Esophagus squamous epithelium (tissue), 4 donors: Measurements from ENCODE around the gene RUFY4.

Experiments
- POLR2A ChIP-seq, 4 donors: fragments of 450-650 bp; IDR thresholded peaks; one replicate each; pipeline ENCODE4 v1.6.1; 2017; ENCODE audit warnings: antibody characterized with exemption in 4 of 4, mild to moderate bottlenecking in 4 of 4, moderate library complexity in 3 of 4
- TF ChIP-seq, protein P1 (sequence below), 6 experiments: fragments of 450-650 bp in 4 of 6; fragments of 200-600 bp in 2 of 6; sonication (generic) in 2 of 6; IDR thresholded peaks; one replicate each; pipeline ENCODE4 v1.5.1; 2016 to 2019; ENCODE audit warnings: antibody characterized with exemption in 6 of 6, mild to moderate bottlenecking in 4 of 6, moderate library complexity in 4 of 6

DNA sequence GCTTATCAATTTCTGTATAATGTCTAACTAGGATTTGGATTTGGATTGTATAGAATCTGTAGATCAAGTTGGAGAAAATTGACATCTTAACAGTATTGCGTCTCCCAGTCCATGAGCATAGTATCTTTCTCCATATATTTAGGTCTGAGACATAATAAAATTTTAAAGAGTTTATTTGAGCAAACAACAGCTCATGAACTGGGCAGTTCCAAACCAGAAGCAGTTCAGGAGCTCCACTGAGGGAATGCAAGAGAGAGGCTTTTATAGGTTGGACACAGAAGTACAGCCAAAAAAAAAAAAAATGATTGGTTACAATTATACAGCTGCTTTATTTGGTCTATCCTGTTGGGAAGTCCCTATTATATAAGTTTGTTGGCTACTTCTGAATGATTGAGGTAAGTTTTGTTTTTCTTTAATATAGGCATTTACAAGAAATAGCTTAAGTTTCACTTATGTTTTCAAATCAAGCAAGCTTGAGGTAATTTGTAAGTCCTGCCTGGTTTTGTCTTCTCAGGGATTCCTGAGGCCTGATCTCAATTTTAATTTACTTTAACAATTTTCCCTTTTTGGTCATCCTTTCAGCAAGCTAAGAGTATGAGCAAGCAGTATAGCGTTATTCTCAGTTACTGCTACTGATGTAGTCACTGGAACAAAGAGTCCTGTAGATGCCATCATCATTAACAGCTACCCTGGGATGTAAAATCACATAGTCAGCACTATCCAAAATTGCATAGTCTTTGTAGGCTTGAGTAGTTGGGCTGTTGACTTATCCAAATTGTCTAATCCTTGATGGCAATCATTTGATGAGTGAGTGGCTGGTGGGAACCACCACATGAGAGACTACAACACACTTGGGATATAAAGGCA lies 27.5 kb upstream of the RUFY4 start:
- no peak for TF ChIP-seq POLR2A (IDR thresholded peaks at IDR 0.05)
- TF ChIP-seq, protein P1, sequence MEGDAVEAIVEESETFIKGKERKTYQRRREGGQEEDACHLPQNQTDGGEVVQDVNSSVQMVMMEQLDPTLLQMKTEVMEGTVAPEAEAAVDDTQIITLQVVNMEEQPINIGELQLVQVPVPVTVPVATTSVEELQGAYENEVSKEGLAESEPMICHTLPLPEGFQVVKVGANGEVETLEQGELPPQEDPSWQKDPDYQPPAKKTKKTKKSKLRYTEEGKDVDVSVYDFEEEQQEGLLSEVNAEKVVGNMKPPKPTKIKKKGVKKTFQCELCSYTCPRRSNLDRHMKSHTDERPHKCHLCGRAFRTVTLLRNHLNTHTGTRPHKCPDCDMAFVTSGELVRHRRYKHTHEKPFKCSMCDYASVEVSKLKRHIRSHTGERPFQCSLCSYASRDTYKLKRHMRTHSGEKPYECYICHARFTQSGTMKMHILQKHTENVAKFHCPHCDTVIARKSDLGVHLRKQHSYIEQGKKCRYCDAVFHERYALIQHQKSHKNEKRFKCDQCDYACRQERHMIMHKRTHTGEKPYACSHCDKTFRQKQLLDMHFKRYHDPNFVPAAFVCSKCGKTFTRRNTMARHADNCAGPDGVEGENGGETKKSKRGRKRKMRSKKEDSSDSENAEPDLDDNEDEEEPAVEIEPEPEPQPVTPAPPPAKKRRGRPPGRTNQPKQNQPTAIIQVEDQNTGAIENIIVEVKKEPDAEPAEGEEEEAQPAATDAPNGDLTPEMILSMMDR (IDR thresholded peaks at IDR 0.05), result no peak
